Esophagus muscularis mucosa (tissue), 4 donors: ENCODE results near the gene TNFRSF1A. TPM values are rescaled to one million over a fixed set of nuclear protein-coding genes. Genes with fewer than 3 reads are reported as not detected.

ENCODE experiments used
- DNase-seq: peaks from one replicate; pipeline ENCODE4 v3.0.0-alpha.2; 2017; ENCODE audit errors: extremely low spot score
- H3K27ac ChIP-seq, 4 donors: fragments of 200-600 bp; sonication (generic); replicated peaks in 1 of 4; 1 replicate in 3 of 4; 2 replicates in 1 of 4; pipeline ENCODE4 v1.5.1; 2016 to 2019; ENCODE audit warnings: mild to moderate bottlenecking in 1 of 4
- H3K27me3 ChIP-seq, 4 donors: fragments of 200-600 bp; sonication (generic); one replicate each; pipeline versions ENCODE4 v1.5.1 to v1.6.0; 2016 to 2019
- H3K36me3 ChIP-seq, 4 donors: fragments of 200-600 bp; sonication (generic); one replicate each; pipeline ENCODE4 v1.5.1; 2016 to 2019
- H3K4me1 ChIP-seq, 4 donors: fragments of 200-600 bp; sonication (generic); one replicate each; pipeline ENCODE4 v1.5.1; 2016 to 2019
- H3K4me3 ChIP-seq, 4 donors: fragments of 200-600 bp; sonication (generic); 1 replicate in 2 of 4; 2 replicates in 2 of 4; pipeline ENCODE4 v1.5.1; 2016 to 2019; ENCODE audit warnings: mild to moderate bottlenecking in 4 of 4, moderate library complexity in 1 of 4
- H3K9me3 ChIP-seq, 4 donors: fragments of 200-600 bp; sonication (generic); 1 replicate in 3 of 4; 2 replicates in 1 of 4; pipeline ENCODE4 v1.5.1; 2016 to 2019
- CTCF ChIP-seq, 3 experiments: fragments of 200-600 bp in 2 of 3; fragments of 450-650 bp in 1 of 3; sonication (generic) in 2 of 3; IDR thresholded peaks; one replicate each; pipeline ENCODE4 v1.5.1; 2017 to 2019; ENCODE audit warnings: antibody characterized with exemption in 3 of 3, mild to moderate bottlenecking in 2 of 3, moderate library complexity in 1 of 3
- EP300 ChIP-seq: sonication (generic); formaldehyde crosslinking; IDR thresholded peaks from one replicate; pipeline ENCODE4 v1.6.1; 2017; ENCODE audit warnings: antibody characterized with exemption
- POLR2A ChIP-seq: fragments of 450-650 bp; IDR thresholded peaks from one replicate; pipeline ENCODE4 v1.6.1; 2017; ENCODE audit warnings: antibody characterized with exemption, moderate library complexity, mild to moderate bottlenecking, low read depth
- POLR2AphosphoS5 ChIP-seq, 2 donors: sonication (generic); formaldehyde crosslinking; IDR thresholded peaks; one replicate each; pipeline ENCODE4 v1.6.1; 2017; ENCODE audit warnings: antibody characterized with exemption in 2 of 2
- WGBS: methylation state at CpG from one replicate; pipeline ENCODE4 v1.1.5; 2018; 5-methylcytosine and 5-hydroxymethylcytosine counted together
- intact Hi-C: fragments of 100-400 bp; cut with DNase I; formaldehyde crosslinking; loops from one replicate; pipeline ENCODE4 v1.15.1; 2023
- total RNA-seq, 4 donors: library from RNA; depleted of rRNA; stranded (reverse); fragments of >200 nt; gene quantifications; one replicate each; pipeline versions ENCODE4 v1.1.0 to v1.2.1, GENCODE V29; 2016

The TNFRSF1A gene
- total RNA-seq, 4 donors from 2014 or later: 146 to 464 (median 247) TPM

GRCh38 chr12:6352193-6353173 is 10.6 kb upstream of the TNFRSF1A start:
- intact Hi-C loops: no loop called here
- no peaks in the 10 kb centered on the region for H3K27me3 ChIP-seq
- H3K9me3 ChIP-seq: no peaks in the 10 kb centered on the region
- H3K4me3 ChIP-seq: no peak overlapping the region
- H3K27ac ChIP-seq: peak overlapping the region; percentile 51 to 67 (median 62)
- H3K4me1 ChIP-seq: peaks cover 17 to 30% (median 25%) of the 10 kb centered on the region in 4 donors
- DNase-seq: no peak
- WGBS: 63% methylated on average over 9 of the region's 9 CpGs
- no peaks in the 10 kb centered on the region for H3K36me3 ChIP-seq
- TF ChIP-seq EP300 (no peak), POLR2A (no peak), CTCF (IDR thresholded peaks at IDR 0.05) (no peak), POLR2AphosphoS5 (IDR thresholded peaks at IDR 0.05) (no peak)

GRCh38 chr12:6351622-6352021 is 9.7 kb upstream of the TNFRSF1A start:
- WGBS: 82% methylated on average over 5 of the region's 5 CpGs
- Histone ChIP-seq H3K27ac (peak overlapping the region in 1 of 4 donors; percentile 67), H3K4me1 (peaks cover 26 to 38% (median 32%) of the 10 kb centered on the region in 4 donors), H3K9me3 (no peaks in the 10 kb centered on the region), H3K27me3 (no peaks in the 10 kb centered on the region), H3K4me3 (no peak overlapping the region), H3K36me3 (no peaks in the 10 kb centered on the region)
- DNase-seq: no peak
- no peak for TF ChIP-seq EP300
- no peak for TF ChIP-seq POLR2AphosphoS5 (IDR thresholded peaks at IDR 0.05)
- TF ChIP-seq CTCF (IDR thresholded peaks at IDR 0.05): no peak
- no peak for TF ChIP-seq POLR2A
- intact Hi-C loops: no loop called here

GRCh38 chr12:6347367-6348338 is 5.8 kb upstream of the TNFRSF1A start:
- Histone ChIP-seq H3K4me1 (peaks cover 47 to 60% (median 56%) of the 10 kb centered on the region in 4 donors), H3K9me3 (no peaks in the 10 kb centered on the region), H3K36me3 (no peaks in the 10 kb centered on the region), H3K4me3 (peak overlapping the region; percentile 12 to 30 (median 16)), H3K27me3 (no peaks in the 10 kb centered on the region), H3K27ac (peak overlapping the region; percentile 66 to 93 (median 76))
- WGBS: 57% methylated on average over 12 of the region's 19 CpGs
- intact Hi-C loops: no loop called here
- DNase-seq: no peak
- TF ChIP-seq POLR2AphosphoS5 (IDR thresholded peaks at IDR 0.05): peak; percentile 48 to 75
- TF ChIP-seq EP300: no peak
- no peak for TF ChIP-seq CTCF (IDR thresholded peaks at IDR 0.05)
- TF ChIP-seq POLR2A: peak; percentile 13

GRCh38 chr12:6346942-6347341 is 5.1 kb upstream of the TNFRSF1A start:
- peak overlapping the region in 2 of 4 donors; percentile 16 to 30 for H3K4me3 ChIP-seq
- no peaks in the 10 kb centered on the region for H3K9me3 ChIP-seq
- intact Hi-C loops: no loop called here
- peaks cover 51 to 65% (median 59%) of the 10 kb centered on the region in 4 donors for H3K4me1 ChIP-seq
- H3K36me3 ChIP-seq: no peaks in the 10 kb centered on the region
- WGBS: 85% methylated on average over 8 of the region's 8 CpGs
- TF ChIP-seq POLR2A (no peak), CTCF (IDR thresholded peaks at IDR 0.05) (no peak), EP300 (no peak), POLR2AphosphoS5 (IDR thresholded peaks at IDR 0.05) (no peak)
- peak overlapping the region; percentile 66 to 93 (median 76) for H3K27ac ChIP-seq
- no peak for DNase-seq
- no peaks in the 10 kb centered on the region for H3K27me3 ChIP-seq
